ENCODE data around the gene APOE.

The APOE gene

GRCh38 chr19:44954649-44955504 is 49.3 kb downstream of the APOE start, which contains the start of gene CLPTM1:
Gene CLPTM1, plus strand, starts transcription at chr19:44955380. Its CDS starts 16 bp downstream, at chr19:44955396.
- peak; percentile 97 for DNase-seq

GRCh38 chr19:44955505-44956439 is 50.2 kb downstream of the APOE start:
- peak; percentile 13 for DNase-seq

GRCh38 chr19:44957526-44957925 is 51.9 kb downstream of the APOE start:
- DNase-seq, result no peak

GRCh38 chr19:44958090-44958489 is 52.5 kb downstream of the APOE start:
- no peak for DNase-seq
